ENCODE results near the gene TMEM82. TPM values are rescaled to one million over a fixed set of nuclear protein-coding genes. Genes with fewer than 3 reads are reported as not detected.

Gene TMEM82
- polyA plus RNA-seq, 2 donors, result not detected

DNA sequence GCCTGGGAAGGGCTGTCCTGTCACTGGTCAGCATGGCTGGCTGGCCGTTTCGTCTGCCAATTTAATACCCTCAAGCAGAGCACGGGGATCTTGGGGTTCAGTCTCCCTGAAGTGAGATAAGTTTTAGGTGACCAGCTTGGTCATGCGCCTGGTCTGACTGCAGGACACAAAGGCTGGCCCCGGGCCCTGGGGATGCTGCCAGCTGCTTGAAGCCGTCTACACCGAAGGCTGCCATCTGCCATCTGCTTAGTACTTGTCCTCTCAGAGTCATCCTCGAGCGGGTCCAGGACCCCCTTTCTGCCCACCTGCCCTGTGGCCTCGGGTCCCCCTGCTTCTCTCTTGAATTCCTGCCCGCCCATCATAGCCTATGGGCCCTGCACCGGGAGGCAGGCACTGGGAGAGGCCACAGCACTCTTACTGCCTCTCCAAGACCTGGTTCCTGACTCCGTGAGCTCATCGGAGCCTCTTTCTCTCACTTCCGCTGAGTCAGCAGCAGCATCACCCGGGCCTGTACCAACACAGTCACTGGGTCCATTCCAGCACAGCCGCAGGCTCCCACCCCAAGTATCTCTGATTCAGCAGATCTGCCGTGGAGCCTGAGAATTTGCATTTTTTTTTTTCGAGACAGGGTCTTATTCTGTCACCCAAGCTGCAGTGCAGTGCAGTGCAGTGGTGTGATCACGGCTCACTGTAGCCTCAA is 23.3 kb downstream of the TMEM82 start:
- H3K4me3 ChIP-seq (ENCODE audit: low read depth in 1 of 2, low read length in 2 of 2), result no peak overlapping the region
- no peaks in the 10 kb centered on the region for H3K27me3 ChIP-seq (ENCODE audit: control insufficient read depth in 1 of 2, insufficient read depth in 2 of 2, low read length in 2 of 2)
- peaks cover 0 to 8% of the 10 kb centered on the region in 2 donors for H3K36me3 ChIP-seq (ENCODE audit: control insufficient read depth in 2 of 2, insufficient read depth in 2 of 2, low read length in 1 of 2)
- 55 to 60% methylated on average over 20 of the region's 20 CpGs for WGBS, 2 donors
- no peaks in the 10 kb centered on the region for H3K9me3 ChIP-seq (ENCODE audit: control insufficient read depth in 2 of 2, insufficient read depth in 1 of 2, low read depth in 1 of 2, low read length in 1 of 2)
- H3K27ac ChIP-seq (ENCODE audit: low read depth in 2 of 2, low read length in 1 of 2), result peak overlapping the region; percentile 73 to 90
- H3K4me1 ChIP-seq (ENCODE audit: control insufficient read depth in 2 of 2, insufficient read depth in 2 of 2, low read length in 1 of 2), result peaks cover 12 to 18% of the 10 kb centered on the region in 2 donors

DNA sequence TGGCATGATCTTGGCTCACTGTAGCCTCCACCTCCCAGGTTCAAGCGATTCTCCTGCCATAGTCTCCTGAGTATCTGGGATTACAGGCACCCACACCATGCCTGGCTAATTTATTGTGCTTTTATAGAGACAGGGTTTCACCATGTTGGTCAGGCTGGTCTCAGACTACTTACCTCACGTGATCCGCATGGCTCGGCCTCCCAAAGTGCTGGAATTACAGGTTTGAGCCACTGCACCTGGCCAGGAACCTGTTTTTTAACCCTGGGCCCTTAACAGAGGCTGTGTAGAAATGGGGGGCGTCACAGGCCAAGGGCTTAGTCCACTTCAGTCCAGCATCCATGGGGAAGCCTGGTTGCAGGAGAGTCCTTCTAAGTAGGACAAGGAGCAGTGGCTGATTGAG is 25.6 kb downstream of the TMEM82 start:
- H3K36me3 ChIP-seq (ENCODE audit: control insufficient read depth in 2 of 2, insufficient read depth in 2 of 2, low read length in 1 of 2), result peaks cover 4 to 15% of the 10 kb centered on the region in 2 donors
- no peaks in the 10 kb centered on the region for H3K9me3 ChIP-seq (ENCODE audit: control insufficient read depth in 2 of 2, insufficient read depth in 1 of 2, low read depth in 1 of 2, low read length in 1 of 2)
- 77 to 78% methylated on average over 5 of the region's 5 CpGs for WGBS, 2 donors
- no peak overlapping the region for H3K4me3 ChIP-seq (ENCODE audit: low read depth in 1 of 2, low read length in 2 of 2)
- peaks cover 9 to 18% of the 10 kb centered on the region in 2 donors for H3K4me1 ChIP-seq (ENCODE audit: control insufficient read depth in 2 of 2, insufficient read depth in 2 of 2, low read length in 1 of 2)
- H3K27ac ChIP-seq (ENCODE audit: low read depth in 2 of 2, low read length in 1 of 2), result peak overlapping the region in 1 of 2 donors; percentile 16
- no peaks in the 10 kb centered on the region for H3K27me3 ChIP-seq (ENCODE audit: control insufficient read depth in 1 of 2, insufficient read depth in 2 of 2, low read length in 2 of 2)

DNA sequence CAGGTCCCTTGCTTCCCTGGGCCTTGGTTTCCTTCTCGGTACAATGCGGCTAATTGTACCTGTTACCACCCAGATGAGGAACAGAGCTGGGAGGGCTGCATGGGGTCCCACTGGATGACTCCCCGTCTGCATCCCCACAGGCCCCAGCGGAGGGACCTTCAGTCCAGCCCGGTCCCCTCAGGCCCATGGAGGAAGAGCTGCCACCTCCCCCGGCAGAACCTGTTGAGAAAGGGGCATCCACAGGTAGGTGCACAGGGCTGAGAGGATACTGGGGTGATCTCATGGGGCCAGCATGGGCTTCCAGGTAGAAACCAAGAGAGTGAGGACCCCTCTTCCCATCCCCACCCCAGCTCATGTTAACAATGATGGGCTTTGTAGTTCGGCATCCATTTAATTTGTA is 26.1 kb downstream of the TMEM82 start:
- peaks cover 4 to 15% of the 10 kb centered on the region in 2 donors for H3K36me3 ChIP-seq (ENCODE audit: control insufficient read depth in 2 of 2, insufficient read depth in 2 of 2, low read length in 1 of 2)
- H3K4me3 ChIP-seq (ENCODE audit: low read depth in 1 of 2, low read length in 2 of 2), result no peak overlapping the region
- no peaks in the 10 kb centered on the region for H3K27me3 ChIP-seq (ENCODE audit: control insufficient read depth in 1 of 2, insufficient read depth in 2 of 2, low read length in 2 of 2)
- WGBS, 2 donors, result 95 to 97% methylated on average over 7 of the region's 7 CpGs
- peak overlapping the region in 1 of 2 donors; percentile 16 for H3K27ac ChIP-seq (ENCODE audit: low read depth in 2 of 2, low read length in 1 of 2)
- H3K9me3 ChIP-seq (ENCODE audit: control insufficient read depth in 2 of 2, insufficient read depth in 1 of 2, low read depth in 1 of 2, low read length in 1 of 2), result no peaks in the 10 kb centered on the region
- H3K4me1 ChIP-seq (ENCODE audit: control insufficient read depth in 2 of 2, insufficient read depth in 2 of 2, low read length in 1 of 2), result peaks cover 9 to 18% of the 10 kb centered on the region in 2 donors

DNA sequence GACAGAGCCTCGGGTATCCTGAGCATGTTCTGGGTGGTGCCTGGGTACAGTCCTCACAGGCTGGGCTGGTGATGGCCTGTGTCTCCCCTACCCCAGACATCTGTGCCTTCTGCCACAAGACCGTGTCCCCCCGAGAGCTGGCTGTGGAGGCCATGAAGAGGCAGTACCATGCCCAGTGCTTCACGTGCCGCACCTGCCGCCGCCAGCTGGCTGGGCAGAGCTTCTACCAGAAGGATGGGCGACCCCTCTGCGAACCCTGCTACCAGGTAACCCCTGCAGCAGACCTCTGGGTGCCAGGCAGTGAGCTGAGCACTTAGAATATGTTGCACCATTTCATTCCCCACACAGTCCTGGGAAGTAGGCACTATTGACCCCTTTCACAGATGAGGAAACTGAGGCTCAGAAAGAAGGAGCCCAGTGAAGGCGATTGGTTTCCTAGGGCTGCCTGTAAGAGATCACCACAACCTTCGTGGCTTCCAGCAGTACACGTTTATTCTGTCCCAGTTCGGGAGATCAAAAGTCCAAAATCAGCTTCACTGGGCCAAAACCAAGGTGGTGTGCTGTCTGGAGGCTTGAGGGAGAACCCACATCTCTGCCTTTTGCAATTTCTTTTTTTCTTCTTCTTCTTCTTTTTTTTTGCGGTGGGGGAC is 28.1 kb downstream of the TMEM82 start:
- Histone ChIP-seq H3K9me3 (ENCODE audit: control insufficient read depth in 2 of 2, insufficient read depth in 1 of 2, low read depth in 1 of 2, low read length in 1 of 2) (no peaks in the 10 kb centered on the region), H3K4me1 (ENCODE audit: control insufficient read depth in 2 of 2, insufficient read depth in 2 of 2, low read length in 1 of 2) (peaks cover 0 to 6% of the 10 kb centered on the region in 2 donors), H3K27ac (ENCODE audit: low read depth in 2 of 2, low read length in 1 of 2) (no peak overlapping the region), H3K27me3 (ENCODE audit: control insufficient read depth in 1 of 2, insufficient read depth in 2 of 2, low read length in 2 of 2) (no peaks in the 10 kb centered on the region), H3K4me3 (ENCODE audit: low read depth in 1 of 2, low read length in 2 of 2) (no peak overlapping the region), H3K36me3 (ENCODE audit: control insufficient read depth in 2 of 2, insufficient read depth in 2 of 2, low read length in 1 of 2) (peaks cover 12 to 17% of the 10 kb centered on the region in 2 donors)
- 92 to 93% methylated on average over 14 of the region's 14 CpGs for WGBS, 2 donors

DNA sequence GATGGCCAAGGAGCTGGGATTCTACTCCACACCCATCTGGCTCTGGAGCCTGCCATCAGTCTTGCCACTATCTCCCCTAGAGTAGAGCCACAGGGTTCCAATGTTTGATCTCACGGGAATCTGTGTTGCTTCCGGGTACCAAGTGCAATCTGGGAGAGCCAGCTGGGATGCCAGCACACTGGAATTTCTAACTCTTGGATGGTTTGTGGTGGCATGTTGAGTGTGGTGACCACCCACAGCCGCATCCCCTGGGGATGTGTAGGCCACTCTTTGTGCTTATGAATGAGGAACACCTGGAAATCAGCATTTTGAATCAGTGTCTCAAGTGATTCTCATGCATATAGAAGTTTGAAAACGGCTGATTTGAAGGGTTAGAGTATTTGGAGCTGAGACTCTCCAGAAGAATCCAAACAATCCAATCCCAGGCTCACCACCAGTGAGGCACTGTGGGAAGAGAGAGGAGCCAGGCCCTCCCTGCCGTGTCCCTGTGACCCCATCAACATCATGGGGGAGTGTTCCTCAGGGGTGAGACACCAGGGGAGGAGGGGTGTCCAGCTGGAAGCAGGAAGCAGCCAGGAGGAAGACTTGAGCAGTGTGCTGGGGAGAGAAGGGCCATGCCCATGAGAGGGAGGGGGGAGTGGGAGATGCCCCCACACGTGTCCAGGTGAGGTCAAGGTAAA is 29.7 kb downstream of the TMEM82 start:
- 78 to 82% methylated on average over 6 of the region's 6 CpGs for WGBS, 2 donors
- no peak overlapping the region for H3K4me3 ChIP-seq (ENCODE audit: low read depth in 1 of 2, low read length in 2 of 2)

DNA sequence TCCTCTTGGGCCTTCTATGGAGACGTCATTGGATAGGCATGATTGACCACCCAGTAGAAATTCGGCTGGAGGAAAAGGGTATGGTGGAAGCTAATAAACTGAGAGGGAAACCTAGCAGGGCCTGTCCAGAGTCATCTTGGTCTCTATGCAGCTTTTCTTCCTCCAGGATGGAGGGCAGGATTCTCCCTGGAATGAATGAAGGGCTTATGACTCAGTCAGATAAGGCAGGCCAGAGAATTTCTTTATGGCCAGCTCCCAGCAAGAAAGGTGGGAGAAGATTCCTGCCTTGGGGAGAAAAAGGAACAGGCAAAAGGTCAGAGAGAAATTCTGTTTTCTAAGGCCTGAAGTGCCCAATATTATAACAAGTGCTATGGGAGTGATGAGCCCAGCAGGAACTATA is 33.4 kb downstream of the TMEM82 start:
- H3K36me3 ChIP-seq (ENCODE audit: control insufficient read depth in 2 of 2, insufficient read depth in 2 of 2, low read length in 1 of 2), result peaks cover 12 to 15% of the 10 kb centered on the region in 2 donors
- WGBS, 2 donors, result 76 to 78% methylated on average over 2 of the region's 2 CpGs
- H3K4me1 ChIP-seq (ENCODE audit: control insufficient read depth in 2 of 2, insufficient read depth in 2 of 2, low read length in 1 of 2), result no peaks in the 10 kb centered on the region
- no peak overlapping the region for H3K4me3 ChIP-seq (ENCODE audit: low read depth in 1 of 2, low read length in 2 of 2)
- no peaks in the 10 kb centered on the region for H3K9me3 ChIP-seq (ENCODE audit: control insufficient read depth in 2 of 2, insufficient read depth in 1 of 2, low read depth in 1 of 2, low read length in 1 of 2)
- H3K27ac ChIP-seq (ENCODE audit: low read depth in 2 of 2, low read length in 1 of 2), result no peak overlapping the region
- H3K27me3 ChIP-seq (ENCODE audit: control insufficient read depth in 1 of 2, insufficient read depth in 2 of 2, low read length in 2 of 2), result no peaks in the 10 kb centered on the region

More for the DNA sequence above, 29.7 kb downstream of the TMEM82 start:
- Histone ChIP-seq H3K36me3 (ENCODE audit: control insufficient read depth in 2 of 2, insufficient read depth in 2 of 2, low read length in 1 of 2) (peaks cover 12 to 19% of the 10 kb centered on the region in 2 donors), H3K27ac (ENCODE audit: low read depth in 2 of 2, low read length in 1 of 2) (no peak overlapping the region), H3K27me3 (ENCODE audit: control insufficient read depth in 1 of 2, insufficient read depth in 2 of 2, low read length in 2 of 2) (no peaks in the 10 kb centered on the region), H3K4me1 (ENCODE audit: control insufficient read depth in 2 of 2, insufficient read depth in 2 of 2, low read length in 1 of 2) (no peaks in the 10 kb centered on the region), H3K9me3 (ENCODE audit: control insufficient read depth in 2 of 2, insufficient read depth in 1 of 2, low read depth in 1 of 2, low read length in 1 of 2) (no peaks in the 10 kb centered on the region)

DNA sequence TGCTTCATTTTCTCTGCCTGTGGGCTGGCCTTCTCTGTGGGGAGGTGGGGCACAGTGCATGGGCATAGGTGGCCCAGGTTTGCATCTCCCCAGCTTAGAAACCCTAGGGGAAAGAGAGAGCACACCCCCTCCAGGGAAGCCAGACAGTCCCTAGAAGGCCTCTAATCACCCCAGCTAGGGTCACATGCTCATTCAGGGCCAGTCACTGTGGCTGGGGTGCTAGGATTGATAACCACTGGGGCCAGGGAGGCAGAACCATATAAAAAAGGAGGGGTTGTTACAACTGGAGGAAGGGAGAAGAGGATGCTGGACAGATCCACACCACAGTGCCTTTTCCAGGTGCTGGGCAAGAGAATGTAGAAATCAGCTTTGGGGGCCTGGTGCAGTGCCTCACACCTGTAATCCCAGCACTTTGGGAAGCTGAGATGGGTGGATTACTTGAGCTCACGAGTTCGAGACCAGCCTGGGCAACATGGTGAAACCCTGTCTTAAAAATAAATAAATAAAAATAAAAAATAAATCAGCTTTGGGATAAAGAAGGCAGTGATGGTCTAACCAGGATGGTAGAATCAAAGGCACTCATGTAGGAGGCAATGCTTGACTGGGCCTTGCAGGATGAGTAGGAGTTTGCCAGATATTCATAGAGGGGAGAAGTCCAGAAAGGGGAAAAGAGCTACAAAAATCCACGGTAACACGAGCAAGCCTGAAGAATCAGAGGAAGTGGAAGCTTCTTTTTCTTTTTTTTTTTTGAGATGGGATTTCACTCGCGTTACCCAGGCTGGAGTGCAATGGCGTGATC is 35.8 kb downstream of the TMEM82 start:
- H3K27me3 ChIP-seq (ENCODE audit: control insufficient read depth in 1 of 2, insufficient read depth in 2 of 2, low read length in 2 of 2), result no peaks in the 10 kb centered on the region
- H3K36me3 ChIP-seq (ENCODE audit: control insufficient read depth in 2 of 2, insufficient read depth in 2 of 2, low read length in 1 of 2), result peaks cover 8 to 9% of the 10 kb centered on the region in 2 donors
- H3K4me1 ChIP-seq (ENCODE audit: control insufficient read depth in 2 of 2, insufficient read depth in 2 of 2, low read length in 1 of 2), result peaks cover 0 to 3% of the 10 kb centered on the region in 2 donors
- no peak overlapping the region for H3K27ac ChIP-seq (ENCODE audit: low read depth in 2 of 2, low read length in 1 of 2)
- H3K9me3 ChIP-seq (ENCODE audit: control insufficient read depth in 2 of 2, insufficient read depth in 1 of 2, low read depth in 1 of 2, low read length in 1 of 2), result no peaks in the 10 kb centered on the region
- 92 to 96% methylated on average over 7 of the region's 7 CpGs for WGBS, 2 donors
- no peak overlapping the region for H3K4me3 ChIP-seq (ENCODE audit: low read depth in 1 of 2, low read length in 2 of 2)

DNA sequence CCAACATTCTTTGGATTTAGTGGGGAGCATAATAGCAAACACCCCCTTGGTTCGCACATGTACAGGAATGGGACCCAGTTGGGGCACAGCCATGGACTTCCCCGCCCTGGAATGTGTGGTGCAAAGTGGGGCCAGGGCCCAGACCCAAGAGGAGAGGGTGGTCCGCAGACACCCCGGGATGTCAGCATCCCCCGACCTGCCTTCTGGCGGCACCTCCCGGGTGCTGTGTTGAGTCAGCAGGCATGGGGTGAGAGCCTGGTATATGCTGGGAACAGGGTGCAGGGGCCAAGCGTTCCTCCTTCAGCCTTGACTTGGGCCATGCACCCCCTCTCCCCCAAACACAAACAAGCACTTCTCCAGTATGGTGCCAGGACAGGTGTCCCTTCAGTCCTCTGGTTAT is 43.4 kb downstream of the TMEM82 start:
- peaks cover 0 to 4% of the 10 kb centered on the region in 2 donors for H3K36me3 ChIP-seq (ENCODE audit: control insufficient read depth in 2 of 2, insufficient read depth in 2 of 2, low read length in 1 of 2)

DNA sequence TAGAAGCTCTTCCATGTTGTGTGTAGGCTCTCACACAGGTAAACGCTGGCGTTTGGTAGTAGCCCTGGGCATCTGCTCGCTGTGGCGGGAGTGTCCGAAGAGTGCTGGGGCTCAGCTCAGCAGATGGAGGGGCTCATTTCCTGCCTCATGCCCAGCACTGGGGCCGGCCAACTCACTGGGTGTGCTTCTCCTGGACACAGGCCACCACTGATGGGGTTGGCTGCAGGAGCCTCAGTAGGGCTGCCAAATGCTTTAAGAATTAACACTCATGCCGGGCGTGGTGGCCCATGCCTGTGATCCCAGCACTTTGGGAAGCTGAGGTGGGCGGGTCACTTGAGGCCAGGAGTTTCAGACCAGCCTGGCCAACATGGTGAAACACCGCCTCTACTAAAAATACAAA is 44.3 kb downstream of the TMEM82 start:
- 49 to 56% methylated on average over 10 of the region's 10 CpGs for WGBS, 2 donors

More for the DNA sequence above, 43.4 kb downstream of the TMEM82 start:
- H3K4me1 ChIP-seq (ENCODE audit: control insufficient read depth in 2 of 2, insufficient read depth in 2 of 2, low read length in 1 of 2), result peaks cover 0 to 8% of the 10 kb centered on the region in 2 donors
- H3K27me3 ChIP-seq (ENCODE audit: control insufficient read depth in 1 of 2, insufficient read depth in 2 of 2, low read length in 2 of 2), result no peaks in the 10 kb centered on the region
- H3K4me3 ChIP-seq (ENCODE audit: low read depth in 1 of 2, low read length in 2 of 2), result no peak overlapping the region
- no peak overlapping the region for H3K27ac ChIP-seq (ENCODE audit: low read depth in 2 of 2, low read length in 1 of 2)
- H3K9me3 ChIP-seq (ENCODE audit: control insufficient read depth in 2 of 2, insufficient read depth in 1 of 2, low read depth in 1 of 2, low read length in 1 of 2), result no peaks in the 10 kb centered on the region
- 92 to 93% methylated on average over 8 of the region's 8 CpGs for WGBS, 2 donors

More for the DNA sequence above, 44.3 kb downstream of the TMEM82 start:
- peaks cover 0 to 6% of the 10 kb centered on the region in 2 donors for H3K4me1 ChIP-seq (ENCODE audit: control insufficient read depth in 2 of 2, insufficient read depth in 2 of 2, low read length in 1 of 2)
- H3K27me3 ChIP-seq (ENCODE audit: control insufficient read depth in 1 of 2, insufficient read depth in 2 of 2, low read length in 2 of 2), result no peaks in the 10 kb centered on the region
- H3K9me3 ChIP-seq (ENCODE audit: control insufficient read depth in 2 of 2, insufficient read depth in 1 of 2, low read depth in 1 of 2, low read length in 1 of 2), result no peaks in the 10 kb centered on the region
- H3K4me3 ChIP-seq (ENCODE audit: low read depth in 1 of 2, low read length in 2 of 2), result no peak overlapping the region
- H3K27ac ChIP-seq (ENCODE audit: low read depth in 2 of 2, low read length in 1 of 2), result peak overlapping the region in 1 of 2 donors; percentile 36
- peaks cover 0 to 4% of the 10 kb centered on the region in 2 donors for H3K36me3 ChIP-seq (ENCODE audit: control insufficient read depth in 2 of 2, insufficient read depth in 2 of 2, low read length in 1 of 2)

Measured in esophagus (tissue), 2 donors.